ENCODE data around the gene USP25. TPM values are rescaled to one million over a fixed set of nuclear protein-coding genes. Genes with fewer than 3 reads are reported as not detected.

Gene USP25
- total and polyA plus RNA-seq, 10 donors = 9.3 to 62.2 (median 48.2) TPM

- TF ChIP-seq POLR2A (IDR thresholded peaks at IDR 0.05) (no peak), CTCF (IDR thresholded peaks at IDR 0.05 in 8 of 11, conservative IDR thresholded peaks at IDR 0.05 in 3 of 11) (no peak), POLR2AphosphoS5 (IDR thresholded peaks at IDR 0.05) (no peak)
- Histone ChIP-seq H3K27ac (no peak overlapping the region), H3K36me3 (no peaks in the 10 kb centered on the region), H3K4me1 (peaks cover 25 to 91% (median 61%) of the 10 kb centered on the region in 6 donors), H3K4me3 (no peak overlapping the region), H3K9me3 (peaks cover 0 to 18% (median 10%) of the 10 kb centered on the region in 8 donors), H3K27me3 (replicated peaks in 1 of 7) (no peaks in the 10 kb centered on the region)
- WGBS, 5 donors = 81 to 98% (median 84%) methylated on average over 3 of the region's 3 CpGs
- intact Hi-C loops (cut with DNase I; ENCODE audit: low total_unique reads) = no loop called here
- DNase-seq = no peak
Measured at GRCh38 chr21:15755125-15755524, 25.3 kb downstream of the USP25 start.

GRCh38 chr21:15759469-15759868 is 29.7 kb downstream of the USP25 start:
- intact Hi-C loops (cut with DNase I; ENCODE audit: low total_unique reads) = no loop called here
- 92 to 98% (median 96%) methylated on average over 2 of the region's 2 CpGs for WGBS, 5 donors
- Histone ChIP-seq H3K9me3 (peaks cover 0 to 18% (median 10%) of the 10 kb centered on the region in 8 donors), H3K27me3 (replicated peaks in 1 of 7) (no peaks in the 10 kb centered on the region), H3K27ac (no peak overlapping the region), H3K4me3 (no peak overlapping the region), H3K4me1 (peaks cover 5 to 68% (median 27%) of the 10 kb centered on the region in 6 donors), H3K36me3 (peaks cover 0 to 20% (median 0%) of the 10 kb centered on the region in 6 donors)
- DNase-seq = no peak
- TF ChIP-seq CTCF (IDR thresholded peaks at IDR 0.05 in 8 of 11, conservative IDR thresholded peaks at IDR 0.05 in 3 of 11) = no peak
- TF ChIP-seq POLR2AphosphoS5 (IDR thresholded peaks at IDR 0.05) = no peak
- no peak for TF ChIP-seq POLR2A (IDR thresholded peaks at IDR 0.05)

GRCh38 chr21:15761507-15762100 is 31.8 kb downstream of the USP25 start:
- no peak for DNase-seq
- no peak for TF ChIP-seq POLR2AphosphoS5 (IDR thresholded peaks at IDR 0.05)
- no peak for TF ChIP-seq CTCF (IDR thresholded peaks at IDR 0.05 in 8 of 11, conservative IDR thresholded peaks at IDR 0.05 in 3 of 11)
- TF ChIP-seq POLR2A (IDR thresholded peaks at IDR 0.05) = no peak
- intact Hi-C loops (cut with DNase I; ENCODE audit: low total_unique reads) = no loop called here

GRCh38 chr21:15763359-15763758 is 33.6 kb downstream of the USP25 start:
- 69 to 78% (median 76%) methylated on average over 1 of the region's 1 CpG for WGBS, 5 donors
- TF ChIP-seq POLR2A (IDR thresholded peaks at IDR 0.05) (no peak), CTCF (IDR thresholded peaks at IDR 0.05 in 8 of 11, conservative IDR thresholded peaks at IDR 0.05 in 3 of 11) (no peak), POLR2AphosphoS5 (IDR thresholded peaks at IDR 0.05) (no peak)
- DNase-seq = no peak

More at GRCh38 chr21:15761507-15762100, 31.8 kb downstream of the USP25 start:
- Histone ChIP-seq H3K27me3 (replicated peaks in 1 of 7) (no peaks in the 10 kb centered on the region), H3K4me1 (peaks cover 0 to 50% (median 16%) of the 10 kb centered on the region in 6 donors), H3K27ac (no peak overlapping the region), H3K36me3 (peaks cover 0 to 35% (median 4%) of the 10 kb centered on the region in 6 donors), H3K4me3 (no peak overlapping the region), H3K9me3 (peaks cover 0 to 18% (median 10%) of the 10 kb centered on the region in 8 donors)
- WGBS, 5 donors = 88 to 93% (median 89%) methylated on average over 7 of the region's 7 CpGs

More at GRCh38 chr21:15763359-15763758, 33.6 kb downstream of the USP25 start:
- Histone ChIP-seq H3K4me3 (no peak overlapping the region), H3K9me3 (peaks cover 0 to 4% (median 1%) of the 10 kb centered on the region in 8 donors), H3K27ac (no peak overlapping the region), H3K4me1 (peaks cover 0 to 53% (median 17%) of the 10 kb centered on the region in 6 donors), H3K27me3 (replicated peaks in 1 of 7) (no peaks in the 10 kb centered on the region), H3K36me3 (peaks cover 0 to 52% (median 6%) of the 10 kb centered on the region in 6 donors)
- intact Hi-C loops (cut with DNase I; ENCODE audit: low total_unique reads) = no loop called here
